Sigmoid colon (tissue), 7 donors: ENCODE data around the gene MYL10. TPM values are rescaled to one million over a fixed set of nuclear protein-coding genes. Genes with fewer than 3 reads are reported as not detected.

Experiments used
- DNase-seq: peaks from one replicate; pipeline ENCODE4 v3.0.0-alpha.2; 2019
- H3K27ac ChIP-seq, 4 donors: fragments of 200-600 bp; sonication (generic); one replicate each; pipeline ENCODE4 v1.5.1; 2016 to 2019; ENCODE audit warnings: mild to moderate bottlenecking in 1 of 4
- H3K27me3 ChIP-seq, 3 donors: fragments of 200-600 bp; sonication (generic); one replicate each; pipeline ENCODE4 v1.5.1; 2019; ENCODE audit warnings: mild to moderate bottlenecking in 1 of 3
- H3K36me3 ChIP-seq, 4 donors: fragments of 200-600 bp; sonication (generic); one replicate each; pipeline ENCODE4 v1.5.1; 2016 to 2019
- H3K4me1 ChIP-seq, 4 donors: fragments of 200-600 bp; sonication (generic); one replicate each; pipeline ENCODE4 v1.5.1; 2017 to 2019
- H3K4me3 ChIP-seq, 4 donors: fragments of 200-600 bp; sonication (generic); one replicate each; pipeline ENCODE4 v1.5.1; 2017 to 2019; ENCODE audit warnings: mild to moderate bottlenecking in 2 of 4, moderate library complexity in 1 of 4
- H3K9me3 ChIP-seq, 4 donors: fragments of 200-600 bp in 3 of 4; sonication (generic) in 3 of 4; one replicate each; pipeline versions ENCODE4 v1.5.1 to v1.6.1; 2013 to 2019
- EP300 ChIP-seq, 4 donors: sonication (generic); formaldehyde crosslinking; IDR thresholded peaks; one replicate each; pipeline ENCODE4 v1.6.1; 2017; ENCODE audit warnings: antibody characterized with exemption in 4 of 4
- POLR2A ChIP-seq, 2 donors: fragments of 450-650 bp; IDR thresholded peaks; one replicate each; pipeline ENCODE4 v1.6.1; 2016; ENCODE audit warnings: antibody characterized with exemption in 2 of 2, mild to moderate bottlenecking in 2 of 2, moderate library complexity in 2 of 2
- POLR2AphosphoS5 ChIP-seq, 4 donors: sonication (generic); formaldehyde crosslinking; IDR thresholded peaks; one replicate each; pipeline ENCODE4 v1.6.1; 2017; ENCODE audit warnings: antibody characterized with exemption in 4 of 4
- WGBS, 2 donors: extraction: QIAGEN DNeasy Blood & Tissue Kit; methylation state at CpG; one replicate each; pipeline ENCODE4 v1.1.7; 2013; 5-methylcytosine and 5-hydroxymethylcytosine counted together
- intact Hi-C: fragments of 100-400 bp; cut with DNase I; formaldehyde crosslinking; loops from one replicate; pipeline ENCODE4 v1.15.1; 2023
- polyA plus RNA-seq, 3 donors: library from polyadenylated mRNA; stranded (reverse); fragments of 200-250 nt; gene quantifications; one replicate each; pipeline ENCODE4 v1.2.3, GENCODE V29; 2013
- total RNA-seq, 4 donors: library from RNA; depleted of rRNA; stranded (reverse); fragments of >200 nt; gene quantifications; one replicate each; pipeline ENCODE4 v1.1.0, GENCODE V29; 2016
- TF ChIP-seq, protein P1 (sequence below), 4 experiments: fragments of 450-650 bp in 3 of 4; fragments of 200-600 bp in 1 of 4; IDR thresholded peaks; one replicate each; pipeline ENCODE4 v1.5.1; 2016 to 2019; ENCODE audit warnings: antibody characterized with exemption in 4 of 4, mild to moderate bottlenecking in 3 of 4, moderate library complexity in 2 of 4
- donor health status: healthy with polysubstance abuse.
- donor health status: Bipolar disorder and iron deficiency.
- donor health status: healthy.

The MYL10 gene
- total and polyA plus RNA-seq, 7 donors, result not detected

- H3K27ac ChIP-seq, result no peak overlapping the region
- WGBS, 2 donors, result 84 to 85% methylated on average over 4 of the region's 4 CpGs
These were observed 37.6 kb upstream of the MYL10 start for GRCh38 chr7:101666741-101667140.

GRCh38 chr7:101666293-101666692 lies 37.2 kb upstream of the MYL10 start:
- no peaks in the 10 kb centered on the region for H3K36me3 ChIP-seq
- TF ChIP-seq POLR2A (IDR thresholded peaks at IDR 0.05) (no peak), EP300 (IDR thresholded peaks at IDR 0.05) (no peak)
- H3K4me1 ChIP-seq, result no peaks in the 10 kb centered on the region
- WGBS, 2 donors, result 82 to 85% methylated on average over 8 of the region's 8 CpGs
- H3K27me3 ChIP-seq, result no peaks in the 10 kb centered on the region
- H3K9me3 ChIP-seq, result no peaks in the 10 kb centered on the region
- intact Hi-C loops, result no loop called here
- H3K4me3 ChIP-seq, result no peak overlapping the region
- no peak overlapping the region for H3K27ac ChIP-seq
- DNase-seq, result no peak

More at GRCh38 chr7:101666741-101667140, 37.6 kb upstream of the MYL10 start:
- Histone ChIP-seq H3K4me1 (no peaks in the 10 kb centered on the region), H3K4me3 (no peak overlapping the region), H3K36me3 (no peaks in the 10 kb centered on the region), H3K9me3 (no peaks in the 10 kb centered on the region), H3K27me3 (no peaks in the 10 kb centered on the region)
- DNase-seq, result no peak
- intact Hi-C loops, result no loop called here
- TF ChIP-seq POLR2A (IDR thresholded peaks at IDR 0.05), result no peak
- no peak for TF ChIP-seq POLR2AphosphoS5 (IDR thresholded peaks at IDR 0.05)
- no peak for TF ChIP-seq EP300 (IDR thresholded peaks at IDR 0.05)
- TF ChIP-seq, protein P1, sequence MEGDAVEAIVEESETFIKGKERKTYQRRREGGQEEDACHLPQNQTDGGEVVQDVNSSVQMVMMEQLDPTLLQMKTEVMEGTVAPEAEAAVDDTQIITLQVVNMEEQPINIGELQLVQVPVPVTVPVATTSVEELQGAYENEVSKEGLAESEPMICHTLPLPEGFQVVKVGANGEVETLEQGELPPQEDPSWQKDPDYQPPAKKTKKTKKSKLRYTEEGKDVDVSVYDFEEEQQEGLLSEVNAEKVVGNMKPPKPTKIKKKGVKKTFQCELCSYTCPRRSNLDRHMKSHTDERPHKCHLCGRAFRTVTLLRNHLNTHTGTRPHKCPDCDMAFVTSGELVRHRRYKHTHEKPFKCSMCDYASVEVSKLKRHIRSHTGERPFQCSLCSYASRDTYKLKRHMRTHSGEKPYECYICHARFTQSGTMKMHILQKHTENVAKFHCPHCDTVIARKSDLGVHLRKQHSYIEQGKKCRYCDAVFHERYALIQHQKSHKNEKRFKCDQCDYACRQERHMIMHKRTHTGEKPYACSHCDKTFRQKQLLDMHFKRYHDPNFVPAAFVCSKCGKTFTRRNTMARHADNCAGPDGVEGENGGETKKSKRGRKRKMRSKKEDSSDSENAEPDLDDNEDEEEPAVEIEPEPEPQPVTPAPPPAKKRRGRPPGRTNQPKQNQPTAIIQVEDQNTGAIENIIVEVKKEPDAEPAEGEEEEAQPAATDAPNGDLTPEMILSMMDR (IDR thresholded peaks at IDR 0.05), result no peak

DNA sequence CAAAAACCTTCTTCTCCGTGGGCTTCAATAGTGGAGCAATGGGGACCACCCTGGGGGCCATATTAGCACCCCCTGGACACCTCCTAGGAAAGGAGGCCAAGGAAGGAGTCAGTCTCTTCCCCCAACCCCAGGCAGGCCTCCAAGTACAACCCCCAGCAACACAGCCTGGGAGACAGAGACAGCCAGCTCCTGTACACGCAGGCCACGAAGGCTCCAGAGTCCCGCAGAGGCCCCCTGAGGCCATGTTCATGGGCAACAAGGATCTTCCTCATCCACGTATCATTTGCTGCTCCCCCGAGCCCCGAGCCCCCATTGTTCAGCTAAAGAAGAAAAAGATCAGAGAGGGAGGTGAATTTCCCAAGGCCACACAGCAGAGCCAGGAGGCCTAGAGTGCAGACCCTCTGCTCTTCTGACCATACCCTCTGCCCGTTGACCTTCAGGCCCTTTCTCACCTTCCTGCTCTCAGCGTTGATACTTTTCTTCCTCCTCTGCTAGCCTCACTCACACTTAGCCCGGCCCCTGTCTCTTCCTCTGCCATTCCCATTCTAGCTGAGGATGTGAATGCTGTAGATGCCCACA lies 35.9 kb upstream of the MYL10 start:
- Histone ChIP-seq H3K27ac (no peak overlapping the region), H3K4me1 (no peaks in the 10 kb centered on the region), H3K4me3 (no peak overlapping the region), H3K9me3 (no peaks in the 10 kb centered on the region), H3K27me3 (no peaks in the 10 kb centered on the region), H3K36me3 (no peaks in the 10 kb centered on the region)
- WGBS, 2 donors, result 87 to 93% methylated on average over 10 of the region's 10 CpGs
- TF ChIP-seq, protein P1 (IDR thresholded peaks at IDR 0.05), result no peak
- TF ChIP-seq POLR2A (IDR thresholded peaks at IDR 0.05), result no peak
- TF ChIP-seq EP300 (IDR thresholded peaks at IDR 0.05), result no peak
- TF ChIP-seq POLR2AphosphoS5 (IDR thresholded peaks at IDR 0.05), result no peak
- DNase-seq, result no peak
- intact Hi-C loops, result no loop called here

- intact Hi-C loops, result no loop called here
- H3K27me3 ChIP-seq, result no peaks in the 10 kb centered on the region
- WGBS, 2 donors, result 68 to 84% methylated on average over 9 of the region's 9 CpGs
- H3K4me1 ChIP-seq, result no peaks in the 10 kb centered on the region
- no peaks in the 10 kb centered on the region for H3K36me3 ChIP-seq
- no peak for DNase-seq
- H3K4me3 ChIP-seq, result no peak overlapping the region
- TF ChIP-seq POLR2AphosphoS5 (IDR thresholded peaks at IDR 0.05), result no peak
- TF ChIP-seq, protein P1 (IDR thresholded peaks at IDR 0.05), result no peak
- no peak for TF ChIP-seq EP300 (IDR thresholded peaks at IDR 0.05)
- no peak for TF ChIP-seq POLR2A (IDR thresholded peaks at IDR 0.05)
- no peaks in the 10 kb centered on the region for H3K9me3 ChIP-seq
- H3K27ac ChIP-seq, result no peak overlapping the region
These were observed 35.3 kb upstream of the MYL10 start for GRCh38 chr7:101664436-101664835.

- H3K9me3 ChIP-seq, result no peaks in the 10 kb centered on the region
- WGBS, 2 donors, result 94 to 96% methylated on average over 6 of the region's 6 CpGs
- no peaks in the 10 kb centered on the region for H3K4me1 ChIP-seq
- H3K4me3 ChIP-seq, result no peak overlapping the region
- DNase-seq, result no peak
- no peak for TF ChIP-seq POLR2A (IDR thresholded peaks at IDR 0.05)
- H3K36me3 ChIP-seq, result no peaks in the 10 kb centered on the region
- intact Hi-C loops, result no loop called here
- no peaks in the 10 kb centered on the region for H3K27me3 ChIP-seq
- H3K27ac ChIP-seq, result no peak overlapping the region
These were observed 34.7 kb upstream of the MYL10 start for GRCh38 chr7:101663747-101664146.

DNA sequence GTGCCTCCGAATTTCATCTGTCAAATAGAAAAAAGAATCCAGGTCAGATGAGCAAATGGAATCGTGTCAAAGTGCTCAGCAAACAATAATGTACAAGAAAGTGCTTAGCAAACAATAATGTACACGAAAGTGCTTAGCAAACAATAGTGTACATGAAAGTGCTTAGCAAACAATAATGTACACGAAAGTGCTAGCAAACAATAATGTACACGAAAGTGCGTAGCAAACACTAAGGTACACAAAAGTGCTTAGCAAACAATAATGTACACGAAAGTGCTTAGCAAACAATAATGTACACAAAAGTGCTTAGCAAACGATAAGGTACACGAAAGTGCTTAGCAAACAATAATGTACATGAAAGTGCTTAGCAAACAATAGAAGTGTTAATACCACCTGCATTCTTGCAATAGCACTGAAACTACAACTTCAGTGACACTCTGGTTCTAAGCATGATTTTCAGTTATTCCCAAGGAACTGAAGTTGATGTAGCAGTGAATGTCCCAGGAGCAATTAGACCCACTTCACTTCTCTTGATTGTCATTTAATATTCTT lies 33.4 kb upstream of the MYL10 start:
- intact Hi-C loops, result no loop called here
- no peak for DNase-seq
- TF ChIP-seq POLR2AphosphoS5 (IDR thresholded peaks at IDR 0.05) (no peak), POLR2A (IDR thresholded peaks at IDR 0.05) (no peak)
- TF ChIP-seq, protein P1 (IDR thresholded peaks at IDR 0.05), result no peak
- Histone ChIP-seq H3K9me3 (no peaks in the 10 kb centered on the region), H3K36me3 (no peaks in the 10 kb centered on the region), H3K4me1 (no peaks in the 10 kb centered on the region), H3K27me3 (no peaks in the 10 kb centered on the region), H3K27ac (no peak overlapping the region), H3K4me3 (no peak overlapping the region)
- WGBS, 2 donors, result 66 to 86% methylated on average over 9 of the region's 9 CpGs
